Measurements from ENCODE around the gene EME1. TPM values are rescaled to one million over a fixed set of nuclear protein-coding genes. Genes with fewer than 3 reads are reported as not detected.
"Not testable (repeated sequence)": the region's sequence is repeated elsewhere in the genome, so short reads cannot be mapped to it uniquely, and the experiment has no call there.

Gene EME1
- total RNA-seq, 1 donor from 2014 or later = 3.6 TPM

GRCh38 chr17:50397111-50397918 is 24.3 kb downstream of the EME1 start, which contains the start of gene LRRC59:
TSS of gene LRRC59 (minus strand) at chr17:50397523. CDS start at chr17:50397317, 206 bp downstream.
- no peaks in the 10 kb centered on the region for H3K27me3 Mint-ChIP-seq
- H3K9me3 Mint-ChIP-seq = no peaks in the 10 kb centered on the region
- DNase-seq (peak; percentile 95), ATAC-seq (ENCODE audit: low read depth) (peak; percentile 100)
- peaks cover 23% of the 10 kb centered on the region for H3K4me1 Mint-ChIP-seq
- intact Hi-C loops (cut with micrococcal nuclease) = loop anchor here (1.0 to 5.0 kb wide), 8 partner anchors 24 to 1490 kb away; partner anchors contain the start of genes ACSF2, EME1, MRPL27 and RSAD1
- H3K27ac Mint-ChIP-seq = peak within 1 kb of the TSS; percentile 76
- POLR2A ChIA-PET = interaction anchor here (0.6 to 4.2 kb wide), 23 partner anchors 9 to 470 kb away, joined by 3 to 33 read pairs (median 5); partner anchors contain the start of genes ACSF2, ANKRD40, EME1 and LUC7L3
- TF ChIP-seq CTCF (IDR thresholded peaks at IDR 0.05) = peak; percentile 76
- peak within 1 kb of the TSS; percentile 88 for H3K4me3 Mint-ChIP-seq
- H3K36me3 Mint-ChIP-seq (ENCODE audit: low read depth) = peaks cover 33% of the 10 kb centered on the region
- CTCF ChIA-PET = interaction anchor here (0.5 to 3.2 kb wide), 22 partner anchors 9 to 1030 kb away, joined by 3 to 29 read pairs (median 4); partner anchors contain the start of genes ACSF2, EME1, MRPL27 and RSAD1

GRCh38 chr17:50397919-50398285 is 24.9 kb downstream of the EME1 start:
- ATAC-seq (ENCODE audit: low read depth) (no peak), DNase-seq (no peak)
- no peak for TF ChIP-seq CTCF (IDR thresholded peaks at IDR 0.05)
- intact Hi-C loops (cut with micrococcal nuclease) = loop anchor here (1.0 to 5.0 kb wide), 8 partner anchors 23 to 1491 kb away; partner anchors contain the start of genes ACSF2, EME1, MRPL27 and RSAD1
- ChIA-PET POLR2A (interaction anchor here (0.6 to 4.2 kb wide), 19 partner anchors 9 to 469 kb away, joined by 3 to 33 read pairs (median 7); partner anchors contain the start of genes ACSF2, ANKRD40, EME1 and LUC7L3), CTCF (interaction anchor here (0.5 to 3.2 kb wide), 18 partner anchors 9 to 1030 kb away, joined by 3 to 29 read pairs (median 4); partner anchors contain the start of genes ACSF2 and RSAD1)
- peak overlapping the region; percentile 54 for H3K27ac Mint-ChIP-seq
- peaks cover 27% of the 10 kb centered on the region for H3K36me3 Mint-ChIP-seq (ENCODE audit: low read depth)
- H3K27me3 Mint-ChIP-seq = no peaks in the 10 kb centered on the region
- H3K4me1 Mint-ChIP-seq = peaks cover 23% of the 10 kb centered on the region
- no peaks in the 10 kb centered on the region for H3K9me3 Mint-ChIP-seq
- H3K4me3 Mint-ChIP-seq = peak overlapping the region; percentile 88

- H3K9me3 Mint-ChIP-seq; H3K27me3 Mint-ChIP-seq; H3K27ac Mint-ChIP-seq; ATAC-seq (ENCODE audit: low read depth); H3K4me3 Mint-ChIP-seq; DNase-seq: not testable (repeated sequence)
- H3K4me1 Mint-ChIP-seq = peaks cover 23% of the 10 kb centered on the region
- H3K36me3 Mint-ChIP-seq (ENCODE audit: low read depth) = peaks cover 20% of the 10 kb centered on the region
- intact Hi-C loops (cut with micrococcal nuclease) = loop anchor here (5.0 kb wide), 2 partner anchors 36 to 1491 kb away; partner anchors contain the start of gene UBE2Z
- POLR2A ChIA-PET = interaction anchor here (2.1 to 4.2 kb wide), 3 partner anchors 23 to 27 kb away, joined by 15 to 33 read pairs (median 29); partner anchors contain the start of genes ACSF2, EME1 and MRPL27
- CTCF ChIA-PET = interaction anchor here (0.9 to 3.2 kb wide), 5 partner anchors 23 to 80 kb away, joined by 3 to 29 read pairs (median 22); partner anchors contain the start of genes ACSF2 and RSAD1
Measured at GRCh38 chr17:50398672-50399071, 25.6 kb downstream of the EME1 start.

GRCh38 chr17:50399591-50399990 is 26.6 kb downstream of the EME1 start:
- H3K9me3 Mint-ChIP-seq; CTCF ChIA-PET; H3K27me3 Mint-ChIP-seq; DNase-seq; ATAC-seq (ENCODE audit: low read depth); H3K4me3 Mint-ChIP-seq; H3K27ac Mint-ChIP-seq: not testable (repeated sequence)
- Mint-ChIP-seq H3K4me1 (peaks cover 23% of the 10 kb centered on the region), H3K36me3 (ENCODE audit: low read depth) (peaks cover 11% of the 10 kb centered on the region)
- intact Hi-C loops (cut with micrococcal nuclease) = loop anchor here (5.0 kb wide), 2 partner anchors 37 to 1492 kb away; partner anchors contain the start of gene UBE2Z
- POLR2A ChIA-PET = interaction anchor here (2.9 to 4.2 kb wide), 2 partner anchors 22 to 26 kb away, joined by 29 to 33 read pairs; partner anchors contain the start of gene ACSF2

GRCh38 chr17:50405351-50405750 is 32.3 kb downstream of the EME1 start:
- H3K4me3 Mint-ChIP-seq; H3K4me1 Mint-ChIP-seq; ATAC-seq (ENCODE audit: low read depth); H3K27ac Mint-ChIP-seq; CTCF ChIA-PET; H3K36me3 Mint-ChIP-seq (ENCODE audit: low read depth); DNase-seq; H3K9me3 Mint-ChIP-seq; intact Hi-C loops (cut with micrococcal nuclease); H3K27me3 Mint-ChIP-seq: not testable (repeated sequence)
- POLR2A ChIA-PET = interaction anchor here (0.7 kb wide), 1 partner anchor 16 kb away, joined by 3 read pairs; no protein-coding TSS in a partner anchor

- no peaks in the 10 kb centered on the region for H3K36me3 Mint-ChIP-seq (ENCODE audit: low read depth)
- ChIA-PET POLR2A (interaction anchor here (1.4 kb wide), 1 partner anchor 9 kb away, joined by 5 read pairs; the partner anchor contains the start of gene LRRC59), CTCF (interaction anchor here (1.6 kb wide), 1 partner anchor 10 kb away, joined by 10 read pairs; the partner anchor contains the start of gene LRRC59)
- peaks cover 9% of the 10 kb centered on the region for H3K27me3 Mint-ChIP-seq
- no peaks in the 10 kb centered on the region for H3K9me3 Mint-ChIP-seq
- no peak overlapping the region for H3K27ac Mint-ChIP-seq
- no peak for TF ChIP-seq CTCF (IDR thresholded peaks at IDR 0.05)
- H3K4me3 Mint-ChIP-seq = no peak overlapping the region
- no peaks in the 10 kb centered on the region for H3K4me1 Mint-ChIP-seq
- no peak for DNase-seq
- ATAC-seq (ENCODE audit: low read depth) = no peak
- intact Hi-C loops (cut with micrococcal nuclease) = no loop called here
Measured at GRCh38 chr17:50406578-50406977, 33.5 kb downstream of the EME1 start.
